CD4-positive, alpha-beta memory T cell (primary cell): Measurements from ENCODE around the gene TMPRSS11B. TPM values are rescaled to one million over a fixed set of nuclear protein-coding genes. Genes with fewer than 3 reads are reported as not detected.

Source experiments
- CTCF ChIA-PET: fragments of 350-600 bp; sonication (Branson Sonifier 250); formaldehyde crosslinking; loops from one replicate; lab custom pipeline; 2021; ENCODE audit warnings: inconsistent platforms; ENCODE audit not compliant: partially characterized antibody; lab: Charles Lee
- POLR2A ChIA-PET: fragments of 350-600 bp; sonication (Branson Sonifier 250); formaldehyde crosslinking; loops from one replicate; lab custom pipeline; 2021; ENCODE audit not compliant: partially characterized antibody; lab: Charles Lee
- DNase-seq, 5 donors: peaks; one replicate each; pipeline versions ENCODE4 v3.0.0 to v3.0.0-alpha.2; 2020 to 2022; ENCODE audit warnings: mixed read lengths in 1 of 5
- H3K27ac ChIP-seq: one replicate; pipeline ENCODE4 v1.7.0; 2013; ENCODE audit warnings: low read depth, low read length
- H3K27me3 ChIP-seq: 2 replicates; pipeline ENCODE4 v1.7.0; 2013; ENCODE audit warnings: mild to moderate bottlenecking, low read length, moderate library complexity; ENCODE audit not compliant: insufficient read depth
- H3K36me3 ChIP-seq: 2 replicates; pipeline ENCODE4 v1.7.0; 2013; ENCODE audit warnings: mild to moderate bottlenecking, low read length, moderate library complexity; ENCODE audit not compliant: insufficient read depth
- H3K4me1 ChIP-seq: 2 replicates; pipeline ENCODE4 v1.7.0; 2013; ENCODE audit warnings: mild to moderate bottlenecking, low read length, moderate library complexity; ENCODE audit not compliant: insufficient read depth
- H3K4me3 ChIP-seq, 2 donors: one replicate each; pipeline ENCODE4 v1.7.0; 2013; ENCODE audit warnings: low read length in 2 of 2, mild to moderate bottlenecking in 1 of 2
- H3K9me3 ChIP-seq, 2 donors: one replicate each; pipeline ENCODE4 v1.7.0; 2013; ENCODE audit warnings: low read length in 2 of 2, control low read depth in 1 of 2; ENCODE audit not compliant: control insufficient read depth in 1 of 2
- H3K27ac Mint-ChIP-seq, 7 donors: one replicate each; pipeline ENCODE4 v1.8.0; 2020 to 2021; ENCODE audit warnings: mixed read lengths in 7 of 7, mild to moderate bottlenecking in 6 of 7, inconsistent platforms in 3 of 7, moderate library complexity in 3 of 7
- H3K27me3 Mint-ChIP-seq, 2 donors: one replicate each; pipeline ENCODE4 v1.8.0; 2020 to 2021; ENCODE audit warnings: mixed read lengths in 2 of 2
- H3K36me3 Mint-ChIP-seq, 2 donors: one replicate each; pipeline ENCODE4 v1.8.0; 2020 to 2021; ENCODE audit warnings: mixed read lengths in 2 of 2, inconsistent platforms in 1 of 2, mild to moderate bottlenecking in 1 of 2
- H3K4me1 Mint-ChIP-seq, 4 donors: one replicate each; pipeline ENCODE4 v1.8.0; 2020 to 2021; ENCODE audit warnings: mixed read lengths in 4 of 4, mild to moderate bottlenecking in 1 of 4
- H3K4me3 Mint-ChIP-seq, 8 donors: one replicate each; pipeline ENCODE4 v1.8.0; 2020 to 2021; ENCODE audit warnings: mixed read lengths in 8 of 8, mild to moderate bottlenecking in 7 of 8, moderate library complexity in 6 of 8, inconsistent platforms in 3 of 8
- H3K9me3 Mint-ChIP-seq, 8 donors: one replicate each; pipeline ENCODE4 v1.8.0; 2020 to 2021; ENCODE audit warnings: mixed read lengths in 8 of 8, mild to moderate bottlenecking in 5 of 8, inconsistent platforms in 3 of 8, moderate library complexity in 1 of 8
- intact Hi-C: fragments of 100-400 bp; cut with micrococcal nuclease; formaldehyde crosslinking; loops from one replicate; pipeline ENCODE4 v1.15.1; 2023
- polyA plus RNA-seq, 2 donors: library from polyadenylated mRNA; unstranded; fragments of 300-500 nt; fragmentation: Illumina TruSeq; gene quantifications; one replicate each; pipeline ENCODE4 v1.2.3, GENCODE V29; 2021
- total RNA-seq, 2 experiments: library from RNA; stranded (reverse); gene quantifications; one replicate each; pipeline ENCODE4 v1.2.3, GENCODE V29; 2021

Gene TMPRSS11B
- total and polyA plus RNA-seq, 4 experiments from 2014 or later: not detected

DNA sequence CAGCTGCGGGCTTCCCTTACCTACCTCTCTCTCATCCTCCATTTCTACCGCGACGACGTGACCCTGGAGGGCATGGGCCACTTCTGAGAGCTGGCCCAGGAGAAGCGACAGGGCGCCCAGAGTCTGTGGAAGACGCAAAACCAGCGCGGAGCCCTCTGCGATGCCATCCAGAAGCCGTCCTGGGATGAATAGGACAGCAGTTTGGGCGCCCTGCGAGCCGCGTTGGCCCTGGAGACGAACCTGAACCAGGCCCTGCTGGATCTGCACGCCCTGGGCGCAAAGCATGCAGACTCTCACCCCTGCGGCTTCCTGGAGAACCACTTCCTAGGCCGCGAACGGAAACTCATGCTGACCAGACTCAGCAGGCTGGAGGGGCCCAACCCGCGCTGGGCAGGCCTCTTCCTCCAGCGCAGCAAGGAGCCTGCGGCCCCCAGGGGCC is 63.1 kb downstream of the TMPRSS11B start:
- no peak overlapping the region for H3K27ac Mint-ChIP-seq
- H3K27me3 ChIP-seq: no peaks in the 10 kb centered on the region
- peaks cover 3% of the 10 kb centered on the region in 2 donors for H3K27me3 Mint-ChIP-seq
- intact Hi-C loops: no loop called here
- no peaks in the 10 kb centered on the region for H3K4me1 ChIP-seq
- CTCF ChIA-PET: no interaction called here
- H3K36me3 ChIP-seq: no peaks in the 10 kb centered on the region
- H3K4me3 ChIP-seq: no peak overlapping the region
- no peaks in the 10 kb centered on the region for H3K4me1 Mint-ChIP-seq
- no peaks in the 10 kb centered on the region for H3K36me3 Mint-ChIP-seq
- H3K9me3 Mint-ChIP-seq: no peaks in the 10 kb centered on the region
- H3K27ac ChIP-seq: no peak overlapping the region
- H3K9me3 ChIP-seq: no peaks in the 10 kb centered on the region
- DNase-seq: no peak
- POLR2A ChIA-PET: no interaction called here
- H3K4me3 Mint-ChIP-seq: no peak overlapping the region

DNA sequence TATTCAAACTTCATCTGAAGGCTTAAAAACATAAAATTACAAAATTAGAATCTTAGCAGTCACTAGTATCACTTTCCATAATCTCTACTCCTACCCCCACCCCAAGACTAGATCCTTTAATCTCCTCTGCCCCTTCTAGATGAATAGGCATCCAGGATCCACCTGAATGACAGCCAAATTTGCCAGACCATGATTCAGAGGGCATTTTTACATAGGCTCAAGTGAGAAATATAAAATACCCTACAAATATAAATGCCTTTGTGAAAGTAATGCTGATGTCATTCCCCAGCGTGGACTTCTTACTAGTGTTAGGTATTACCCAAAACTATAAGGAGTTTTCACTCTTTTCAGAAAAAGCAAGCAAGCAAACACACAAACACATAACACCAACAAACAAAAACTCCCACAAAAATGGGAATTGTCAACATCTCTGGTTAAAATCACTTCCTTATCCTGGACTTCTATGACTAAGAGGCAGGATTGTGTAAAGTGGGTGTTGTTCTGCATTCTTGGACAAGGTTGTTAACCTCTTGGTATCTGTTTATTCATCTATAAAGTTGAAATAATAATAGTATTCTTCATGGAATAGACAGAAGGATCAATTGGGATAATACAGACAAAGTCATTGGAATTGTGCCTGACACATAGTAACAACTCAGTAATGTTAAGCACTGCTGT is 64.5 kb downstream of the TMPRSS11B start:
- Histone ChIP-seq H3K36me3 (no peaks in the 10 kb centered on the region), H3K9me3 (no peaks in the 10 kb centered on the region), H3K27me3 (no peaks in the 10 kb centered on the region), H3K4me1 (no peaks in the 10 kb centered on the region), H3K27ac (no peak overlapping the region), H3K4me3 (no peak overlapping the region)
- CTCF ChIA-PET: no interaction called here
- Mint-ChIP-seq H3K9me3 (no peaks in the 10 kb centered on the region), H3K4me3 (no peak overlapping the region), H3K36me3 (no peaks in the 10 kb centered on the region), H3K27ac (no peak overlapping the region), H3K4me1 (no peaks in the 10 kb centered on the region), H3K27me3 (peaks cover 3% of the 10 kb centered on the region in 2 donors)
- intact Hi-C loops: no loop called here
- POLR2A ChIA-PET: no interaction called here
- DNase-seq: no peak

DNA sequence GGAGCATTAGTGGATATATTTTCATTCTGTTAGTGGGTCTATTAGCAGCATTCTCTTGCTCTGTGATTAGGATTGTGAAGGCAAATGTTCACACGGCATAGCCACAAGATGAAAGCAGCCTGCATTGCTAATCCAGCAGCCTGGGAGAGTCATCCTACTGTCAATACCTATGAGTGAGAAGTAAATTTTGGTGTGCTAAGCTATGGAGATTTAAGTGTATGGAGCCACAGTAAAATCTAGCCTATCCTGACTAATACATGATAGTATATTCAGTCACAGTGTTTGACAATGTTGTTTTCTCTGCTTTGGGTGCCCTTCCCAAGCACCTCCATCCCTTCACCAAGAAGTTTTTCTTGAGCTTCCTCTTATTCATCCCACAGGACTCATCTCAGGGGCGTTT is 68.6 kb downstream of the TMPRSS11B start:
- intact Hi-C loops: loop anchor here (5.0 to 10.0 kb wide), 3 partner anchors 192 to 1090 kb away; no protein-coding TSS in a partner anchor
- no peak overlapping the region for H3K4me3 ChIP-seq
- H3K27ac ChIP-seq: no peak overlapping the region
- Mint-ChIP-seq H3K36me3 (no peaks in the 10 kb centered on the region), H3K4me1 (peaks cover 0 to 2% (median under 1%) of the 10 kb centered on the region in 4 donors), H3K4me3 (no peak overlapping the region), H3K27ac (no peak overlapping the region), H3K27me3 (peaks cover 3 to 4% of the 10 kb centered on the region in 2 donors), H3K9me3 (no peaks in the 10 kb centered on the region)
- H3K36me3 ChIP-seq: no peaks in the 10 kb centered on the region
- H3K4me1 ChIP-seq: no peaks in the 10 kb centered on the region
- no peak for DNase-seq
- ChIA-PET POLR2A (no interaction called here), CTCF (interaction anchor here (0.8 kb wide), 1 partner anchor 627 kb away, joined by 3 read pairs; no protein-coding TSS in a partner anchor)
- no peaks in the 10 kb centered on the region for H3K9me3 ChIP-seq
- no peaks in the 10 kb centered on the region for H3K27me3 ChIP-seq

Other genes with a start within 250 kb of the TMPRSS11B start
- not detected for gene TMPRSS11F, start 115.8 kb downstream of the TMPRSS11B start, total RNA-seq
- not detected for gene TMPRSS11F, start 115.8 kb downstream of the TMPRSS11B start, polyA plus RNA-seq
- 100 to 1,000 TPM; 187 to 201 TPM for gene YTHDC1, start 104.4 kb upstream of the TMPRSS11B start, total RNA-seq
- gene YTHDC1, start 104.4 kb upstream of the TMPRSS11B start, polyA plus RNA-seq: 10 to 100 TPM; 11.2 to 32.7 TPM
- not detected for gene TMPRSS11E, start 201.8 kb upstream of the TMPRSS11B start, total RNA-seq
- gene TMPRSS11E, start 201.8 kb upstream of the TMPRSS11B start, polyA plus RNA-seq: under 1 TPM in 1 of 2 donors, not detected in 1; 0.27 TPM